HG03575 (cell line): ENCODE results near the gene TUSC7.

ENCODE experiments used
- ATAC-seq: cut with Tn5 transposase; IDR thresholded peaks from one replicate; pipeline ENCODE4 v1.9.1; 2021; ENCODE audit not compliant: unreplicated experiment, insufficient number of reproducible peaks, low FRiP score; ENCODE audit errors: extremely low read depth

TUSC7 gene

GRCh38 chr3:116709479-116709878 lies at the start of gene TUSC7:
Gene TUSC7, plus strand, starts transcription at chr3:116709779.
- no peak for ATAC-seq

- ATAC-seq: no peak
Observed at GRCh38 chr3:116661196-116661595, 48.4 kb upstream of the TUSC7 start.

GRCh38 chr3:116663161-116664110 lies 46.1 kb upstream of the TUSC7 start:
- ATAC-seq: no peak

- no peak for ATAC-seq
Observed at GRCh38 chr3:116667324-116667723, 42.3 kb upstream of the TUSC7 start.

- ATAC-seq: no peak
Observed at GRCh38 chr3:116667791-116668190, 41.8 kb upstream of the TUSC7 start.

GRCh38 chr3:116669576-116669975 lies 40.0 kb upstream of the TUSC7 start:
- no peak for ATAC-seq

- no peak for ATAC-seq
Observed at GRCh38 chr3:116671151-116671550, 38.4 kb upstream of the TUSC7 start.

GRCh38 chr3:116678853-116679252 lies 30.7 kb upstream of the TUSC7 start:
- ATAC-seq: no peak

GRCh38 chr3:116691041-116691440 lies 18.5 kb upstream of the TUSC7 start:
- no peak for ATAC-seq

GRCh38 chr3:116701070-116701469 lies 8.5 kb upstream of the TUSC7 start:
- ATAC-seq: no peak

GRCh38 chr3:116702334-116702733 lies 7.2 kb upstream of the TUSC7 start:
- no peak for ATAC-seq

- ATAC-seq: no peak
Observed at GRCh38 chr3:116707531-116707930, 2.0 kb upstream of the TUSC7 start.

- ATAC-seq: no peak
Observed at GRCh38 chr3:116716490-116716889, 6.9 kb downstream of the TUSC7 start.

- no peak for ATAC-seq
Observed at GRCh38 chr3:116717566-116717965, 8.0 kb downstream of the TUSC7 start.

GRCh38 chr3:116728454-116728853 lies 18.9 kb downstream of the TUSC7 start:
- no peak for ATAC-seq

GRCh38 chr3:116734243-116734642 lies 24.7 kb downstream of the TUSC7 start:
- no peak for ATAC-seq

GRCh38 chr3:116739678-116740077 lies 30.1 kb downstream of the TUSC7 start:
- ATAC-seq: no peak

GRCh38 chr3:116740293-116740692 lies 30.7 kb downstream of the TUSC7 start:
- no peak for ATAC-seq

GRCh38 chr3:116741467-116741866 lies 31.9 kb downstream of the TUSC7 start:
- ATAC-seq: no peak

- no peak for ATAC-seq
Observed at GRCh38 chr3:116743062-116743461, 33.5 kb downstream of the TUSC7 start.

- no peak for ATAC-seq
Observed at GRCh38 chr3:116749388-116749787, 39.8 kb downstream of the TUSC7 start.
